Neural cell (in vitro differentiated cells): Measurements from ENCODE around the gene NDUFV1. TPM values are rescaled to one million over a fixed set of nuclear protein-coding genes. Genes with fewer than 3 reads are reported as not detected.
A peak's percentile ranks its signal among the peaks of the same experiment; 100 is the strongest.
"Not testable (repeated sequence)": the region's sequence is repeated elsewhere in the genome, so short reads cannot be mapped to it uniquely, and the experiment has no call there.

ENCODE experiments used
- H2AFZ ChIP-seq: fragments of 200-600, 300-800 bp; sonication (generic), shearing (Covaris generic); 2 replicates; pipeline ENCODE4 v1.6.0; 2014; ENCODE audit warnings: low read depth, mild to moderate bottlenecking, antibody characterized with exemption, low read length, moderate library complexity
- H3F3A ChIP-seq: fragments of 200-600 bp; shearing (Covaris generic); 2 replicates; pipeline ENCODE4 v1.6.1; 2016; ENCODE audit warnings: mild to moderate bottlenecking, moderate library complexity, mixed read lengths, antibody characterized with exemption, low read length; ENCODE audit not compliant: insufficient read depth, poor library complexity, severe bottlenecking
- H3K27ac ChIP-seq: fragments of 200-600, 300-800 bp; sonication (generic), shearing (Covaris generic); 2 replicates; pipeline ENCODE4 v1.5.1; 2014; ENCODE audit warnings: mild to moderate bottlenecking, low read length, moderate library complexity
- H3K27me3 ChIP-seq: fragments of 300-800, 200-600 bp; sonication (generic), shearing (Covaris generic); 2 replicates; pipeline ENCODE4 v1.6.0; 2014; ENCODE audit warnings: mild to moderate bottlenecking, low read depth, low read length, moderate library complexity; ENCODE audit not compliant: insufficient read depth
- H3K36me3 ChIP-seq: fragments of 300-800, 200-600 bp; sonication (generic), shearing (Covaris generic); 2 replicates; pipeline ENCODE4 v1.5.1; 2014; ENCODE audit warnings: mild to moderate bottlenecking, antibody characterized with exemption, low read length, moderate library complexity; ENCODE audit not compliant: insufficient read depth
- H3K4me2 ChIP-seq: fragments of 300-800, 200-600 bp; sonication (generic), shearing (Covaris generic); 2 replicates; pipeline ENCODE4 v1.6.0; 2014; ENCODE audit warnings: mild to moderate bottlenecking, low read length
- H3K4me3 ChIP-seq: fragments of 300-800, 200-600 bp; sonication (generic), shearing (Covaris generic); 2 replicates; pipeline ENCODE4 v1.5.1; 2014; ENCODE audit warnings: mild to moderate bottlenecking, low read length, moderate library complexity
- H3K79me2 ChIP-seq: fragments of 200-600 bp; shearing (Covaris generic); replicated peaks from 2 replicates; pipeline ENCODE4 v1.6.0; 2014; ENCODE audit warnings: mild to moderate bottlenecking, low read length, moderate library complexity; ENCODE audit not compliant: insufficient read depth
- H3K9ac ChIP-seq: fragments of 300-800, 200-600 bp; sonication (generic), shearing (Covaris generic); 2 replicates; pipeline ENCODE4 v1.6.1; 2016; ENCODE audit warnings: mild to moderate bottlenecking, low read length, mixed read lengths
- H3K9me2 ChIP-seq: fragments of 200-600 bp; shearing (Covaris generic); 2 replicates; pipeline ENCODE4 v1.6.1; 2016; ENCODE audit warnings: mild to moderate bottlenecking, low read length, mixed read lengths; ENCODE audit not compliant: insufficient read depth
- H3K9me3 ChIP-seq: fragments of 200-600, 300-800 bp; sonication (generic), shearing (Covaris generic); 2 replicates; pipeline ENCODE4 v1.6.1; 2016; ENCODE audit warnings: mild to moderate bottlenecking, mixed run types, low read length, moderate library complexity, mixed read lengths
- H4K20me1 ChIP-seq: fragments of 200-600 bp; shearing (Covaris generic); 2 replicates; pipeline ENCODE4 v1.6.1; 2016; ENCODE audit warnings: mild to moderate bottlenecking, mixed run types; ENCODE audit not compliant: insufficient read depth
- CTCF ChIP-seq: fragments of 450-650 bp; IDR thresholded peaks from 2 replicates; pipeline ENCODE4 v1.5.1; 2014; ENCODE audit warnings: antibody characterized with exemption, mild to moderate bottlenecking, moderate library complexity; ENCODE audit not compliant: poor library complexity, severe bottlenecking
- EP300 ChIP-seq: fragments of 450-650 bp; conservative IDR thresholded peaks from 2 replicates; pipeline ENCODE4 v1.6.1; 2014; ENCODE audit warnings: antibody characterized with exemption, mild to moderate bottlenecking, moderate library complexity; ENCODE audit not compliant: poor library complexity, severe bottlenecking
- EZH2 ChIP-seq: fragments of 200-600, 300-800 bp; shearing (Covaris generic), sonication (generic); IDR thresholded peaks from 2 replicates; pipeline ENCODE4 v1.6.1; 2014; ENCODE audit warnings: antibody characterized with exemption, low read length, borderline replicate concordance, mild to moderate bottlenecking; ENCODE audit not compliant: insufficient read depth, poor library complexity, severe bottlenecking
- MXI1 ChIP-seq: fragments of 450-650 bp; conservative IDR thresholded peaks from 2 replicates; pipeline ENCODE4 v1.6.1; 2014; ENCODE audit warnings: antibody characterized with exemption, mild to moderate bottlenecking; ENCODE audit not compliant: poor library complexity, severe bottlenecking
- POLR2AphosphoS5 ChIP-seq: IDR thresholded peaks from 2 replicates; pipeline ENCODE4 v1.6.1; 2012
- RAD21 ChIP-seq: fragments of 450-650 bp; conservative IDR thresholded peaks from 2 replicates; pipeline ENCODE4 v1.6.1; 2014; ENCODE audit warnings: antibody characterized with exemption, mild to moderate bottlenecking, moderate library complexity
- REST ChIP-seq: IDR thresholded peaks from 2 replicates; pipeline ENCODE4 v1.6.1; 2012; ENCODE audit warnings: borderline replicate concordance
- SMC3 ChIP-seq: fragments of 450-650 bp; conservative IDR thresholded peaks from 2 replicates; pipeline ENCODE4 v1.6.1; 2014; ENCODE audit warnings: antibody characterized with exemption, mild to moderate bottlenecking, moderate library complexity; ENCODE audit not compliant: poor library complexity
- TAF1 ChIP-seq: IDR thresholded peaks from 2 replicates; pipeline ENCODE4 v1.6.1; 2012; ENCODE audit warnings: low read depth
- polyA plus RNA-seq: library from polyadenylated mRNA; depleted of rRNA; stranded (reverse); fragments of >200 nt; gene quantifications from 2 replicates; pipeline ENCODE4 v1.2.3, GENCODE V29; 2014

The NDUFV1 gene
- polyA plus RNA-seq, 1 donor from 2014 or later = 393 TPM

DNA sequence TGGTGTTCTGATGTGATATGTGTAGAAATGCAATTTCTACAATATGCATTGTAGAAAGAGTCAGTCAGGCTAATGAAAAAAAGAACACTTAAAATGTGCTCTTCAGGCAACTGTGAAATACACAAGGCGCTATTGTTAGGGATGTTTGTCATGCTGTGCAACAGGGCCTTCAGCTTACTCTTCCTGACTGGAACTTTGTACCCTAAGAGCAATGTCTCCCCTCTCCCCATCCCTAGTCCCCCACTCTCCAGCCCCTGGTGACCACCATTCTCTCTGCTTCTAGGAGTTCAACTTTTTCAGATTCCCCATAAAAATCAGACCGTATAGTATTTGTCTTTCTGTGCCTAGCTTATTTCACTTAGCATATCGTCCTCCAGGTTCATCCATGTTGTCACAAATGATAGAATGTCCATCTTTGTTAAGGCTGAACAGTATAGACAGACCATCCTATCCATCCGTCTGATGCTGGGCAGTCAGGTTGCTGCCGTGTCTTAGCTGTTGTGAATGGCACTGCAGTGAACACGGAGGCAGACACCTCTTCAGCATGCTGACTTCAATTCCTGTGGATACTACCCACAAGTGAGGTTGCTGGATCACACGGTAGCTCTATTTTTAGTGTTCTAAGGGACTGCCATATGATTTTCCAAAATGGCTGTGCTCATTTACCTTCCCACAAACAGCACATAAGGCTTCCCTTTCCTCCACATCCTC lies 10.7 kb downstream of the NDUFV1 start:
- H3K27me3 ChIP-seq = no peaks in the 10 kb centered on the region
- no peak for TF ChIP-seq MXI1
- TF ChIP-seq CTCF = no peak
- TF ChIP-seq RAD21 = no peak
- TF ChIP-seq SMC3 = no peak
- no peak for TF ChIP-seq REST
- TF ChIP-seq EP300 = no peak
- no peak for TF ChIP-seq TAF1
- TF ChIP-seq POLR2AphosphoS5 = no peak
- no peak for TF ChIP-seq EZH2
- no peak overlapping the region for H2AFZ ChIP-seq
- H4K20me1 ChIP-seq = no peaks in the 10 kb centered on the region
- no peaks in the 10 kb centered on the region for H3F3A ChIP-seq
- H3K36me3 ChIP-seq = no peaks in the 10 kb centered on the region
- H3K9me2 ChIP-seq = no peaks in the 10 kb centered on the region
- no peak overlapping the region for H3K27ac ChIP-seq
- no peak overlapping the region for H3K4me2 ChIP-seq
- no peaks in the 10 kb centered on the region for H3K79me2 ChIP-seq
- no peak overlapping the region for H3K9ac ChIP-seq
- H3K9me3 ChIP-seq = no peaks in the 10 kb centered on the region
- H3K4me3 ChIP-seq = no peak overlapping the region

DNA sequence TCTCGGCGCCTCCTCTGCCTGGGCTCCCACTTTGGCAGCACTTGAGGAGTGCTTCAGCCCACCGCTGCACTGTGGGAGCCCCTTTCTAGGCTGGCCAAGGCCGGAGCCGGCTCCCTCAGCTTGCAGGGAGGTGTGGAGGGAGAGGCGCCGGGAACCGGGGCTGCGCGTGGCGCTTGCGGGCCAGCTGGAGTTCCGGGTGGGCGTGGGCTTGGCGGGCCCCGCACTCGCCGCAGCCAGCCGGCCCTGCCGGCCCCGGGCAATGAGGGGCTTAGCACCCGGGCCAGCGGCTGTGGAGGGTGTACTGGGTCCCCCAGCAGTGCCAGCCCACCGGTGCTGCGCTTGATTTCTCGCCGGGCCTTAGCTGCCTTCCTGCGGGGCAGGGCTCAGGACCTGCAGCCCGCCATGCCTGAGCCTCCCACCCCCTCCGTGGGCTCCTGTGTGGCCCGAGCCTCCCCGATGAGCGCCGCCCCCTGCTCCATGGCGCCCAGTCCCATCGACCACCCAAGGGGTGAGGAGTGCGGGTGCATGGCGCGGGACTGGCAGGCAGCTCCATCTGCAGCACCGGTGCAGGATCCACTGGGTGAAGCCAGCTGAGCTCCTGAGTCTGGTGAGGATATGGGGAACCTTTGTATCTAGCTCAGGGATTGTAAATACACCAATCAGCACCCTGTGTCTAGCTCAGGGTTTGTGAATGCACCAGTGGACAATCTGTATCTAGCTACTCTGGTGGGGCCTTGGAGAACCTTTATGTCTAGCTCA lies 12.3 kb downstream of the NDUFV1 start:
- not testable (repeated sequence) for H3K27me3 ChIP-seq, H3K79me2 ChIP-seq, H3K36me3 ChIP-seq, H4K20me1 ChIP-seq, H3K4me3 ChIP-seq, H3F3A ChIP-seq, H2AFZ ChIP-seq, H3K9me2 ChIP-seq, H3K9ac ChIP-seq, H3K27ac ChIP-seq, H3K9me3 ChIP-seq, H3K4me2 ChIP-seq

DNA sequence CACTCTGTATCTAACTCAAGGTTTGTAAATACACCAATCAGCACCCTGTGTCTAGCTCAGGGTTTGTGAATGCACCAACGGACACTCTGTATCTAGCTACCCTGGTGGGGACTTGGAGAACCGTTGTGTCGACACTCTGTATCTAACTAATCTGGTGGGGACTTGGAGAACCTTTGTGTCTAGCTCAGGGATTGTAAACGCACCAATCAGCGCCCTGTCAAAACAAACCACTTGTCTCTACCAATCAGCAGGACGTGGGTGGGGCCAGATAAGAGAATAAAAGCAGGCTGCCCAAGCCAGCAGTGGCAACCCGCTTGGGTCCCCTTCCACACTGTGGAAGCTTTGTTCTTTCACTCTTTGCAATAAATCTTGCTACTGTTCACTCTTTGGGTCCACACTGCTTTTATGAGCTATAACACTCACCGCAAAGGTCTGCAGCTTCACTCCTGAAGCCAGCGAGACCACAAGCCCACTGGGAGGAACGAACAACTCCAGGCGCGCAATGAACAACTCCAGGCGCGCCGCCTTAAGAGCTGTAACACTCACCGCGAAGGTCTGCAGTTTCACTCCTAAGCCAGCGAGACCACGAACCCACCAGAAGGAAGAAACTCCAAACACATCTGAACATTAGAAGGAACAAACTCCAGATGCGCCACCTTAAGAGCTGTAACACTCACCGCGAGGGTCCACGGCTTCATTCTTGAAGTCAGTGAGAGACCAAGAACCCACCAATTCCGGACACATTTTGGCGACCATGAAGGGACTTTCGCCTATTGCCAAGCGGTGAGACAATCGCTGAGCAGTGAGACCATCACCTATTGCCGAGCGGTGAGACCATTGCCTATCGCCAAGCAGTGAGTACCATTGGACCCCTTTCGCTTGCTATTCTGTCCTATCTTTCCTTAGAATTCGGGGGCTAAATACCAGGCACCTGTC lies 13.2 kb downstream of the NDUFV1 start:
- H2AFZ ChIP-seq, H3F3A ChIP-seq, H3K79me2 ChIP-seq, H3K27me3 ChIP-seq, H3K9me2 ChIP-seq, H3K27ac ChIP-seq, H3K9me3 ChIP-seq, H4K20me1 ChIP-seq, H3K4me2 ChIP-seq, H3K36me3 ChIP-seq: not testable (repeated sequence)
- H3K9ac ChIP-seq = peak overlapping the region; percentile 3
- H3K4me3 ChIP-seq = peak overlapping the region; percentile 66

GRCh38 chr11:67620621-67621020 lies 13.9 kb downstream of the NDUFV1 start:
- not testable (repeated sequence) for H2AFZ ChIP-seq, H3K36me3 ChIP-seq, H3K27ac ChIP-seq, H3K9me2 ChIP-seq, H3K27me3 ChIP-seq, H3K4me2 ChIP-seq, H3K79me2 ChIP-seq, H3F3A ChIP-seq, H3K9me3 ChIP-seq, H4K20me1 ChIP-seq
- H3K4me3 ChIP-seq = peak overlapping the region; percentile 66
- peak overlapping the region; percentile 3 for H3K9ac ChIP-seq
